Measurements from ENCODE around the gene ID3.

GRCh38 chr1:23521588-23521987 is 37.7 kb downstream of the ID3 start:
- TF ChIP-seq CTCF (IDR thresholded peaks at IDR 0.05; ENCODE audit: insufficient read depth, low read depth, low read length) (no peak), EZH2 (IDR thresholded peaks at IDR 0.05; ENCODE audit: insufficient read depth, low read length) (no peak)

All from astrocyte (in vitro differentiated cells and primary cell).